KBM-7 (cell line): ENCODE results near the gene MBIP.

ENCODE experiments used
- DNase-seq: peaks from one replicate; pipeline ENCODE4 v3.0.0-alpha.2; 2015
- in situ Hi-C: fragments of 300-500 bp; cut with MboI; formaldehyde crosslinking; loops from 2 replicates; pipeline ENCODE4 v1.14.3; 2020; ENCODE audit warnings: low sequenced_read_pairs, low pct_unique_long_range_greater_than_20kb, mixed read lengths

MBIP gene

GRCh38 chr14:36315159-36315853 is 5.1 kb downstream of the MBIP start:
- in situ Hi-C loops, result no loop called here
- peak; percentile 14 for DNase-seq

GRCh38 chr14:36313898-36314297 is 6.5 kb downstream of the MBIP start:
- in situ Hi-C loops, result no loop called here
- peak; percentile 11 for DNase-seq

- in situ Hi-C loops, result no loop called here
- no peak for DNase-seq
Observed at GRCh38 chr14:36313206-36313605, 7.2 kb downstream of the MBIP start.

GRCh38 chr14:36306836-36307235 is 13.6 kb downstream of the MBIP start:
- in situ Hi-C loops, result no loop called here
- no peak for DNase-seq

- DNase-seq, result no peak
- in situ Hi-C loops, result no loop called here
Observed at GRCh38 chr14:36304895-36305294, 15.5 kb downstream of the MBIP start.

- no peak for DNase-seq
Observed at GRCh38 chr14:36303960-36304359, 16.5 kb downstream of the MBIP start.

GRCh38 chr14:36302823-36303222 is 17.6 kb downstream of the MBIP start:
- no peak for DNase-seq

More at GRCh38 chr14:36303960-36304359, 16.5 kb downstream of the MBIP start:
- in situ Hi-C loops, result no loop called here

GRCh38 chr14:36301159-36301558 is 19.3 kb downstream of the MBIP start:
- DNase-seq, result no peak
- in situ Hi-C loops, result no loop called here

More at GRCh38 chr14:36302823-36303222, 17.6 kb downstream of the MBIP start:
- in situ Hi-C loops, result no loop called here

- no peak for DNase-seq
- in situ Hi-C loops, result no loop called here
Observed at GRCh38 chr14:36300337-36300736, 20.1 kb downstream of the MBIP start.

GRCh38 chr14:36295642-36296627 is 24.5 kb downstream of the MBIP start:
- in situ Hi-C loops, result no loop called here
- DNase-seq, result no peak

- in situ Hi-C loops, result no loop called here
- DNase-seq, result no peak
Observed at GRCh38 chr14:36294543-36294942, 25.9 kb downstream of the MBIP start.

GRCh38 chr14:36293824-36294223 is 26.6 kb downstream of the MBIP start:
- in situ Hi-C loops, result no loop called here
- DNase-seq, result peak; percentile 81

GRCh38 chr14:36289954-36290353 is 30.5 kb downstream of the MBIP start:
- DNase-seq, result no peak
- in situ Hi-C loops, result no loop called here

- in situ Hi-C loops, result no loop called here
- DNase-seq, result no peak
Observed at GRCh38 chr14:36288496-36288895, 31.9 kb downstream of the MBIP start.

GRCh38 chr14:36284971-36285595 is 35.4 kb downstream of the MBIP start:
- no peak for DNase-seq
- in situ Hi-C loops, result no loop called here

- in situ Hi-C loops, result no loop called here
- DNase-seq, result no peak
Observed at GRCh38 chr14:36281309-36281708, 39.1 kb downstream of the MBIP start.

GRCh38 chr14:36279306-36280190 is 40.9 kb downstream of the MBIP start:
- in situ Hi-C loops, result no loop called here
- no peak for DNase-seq

GRCh38 chr14:36275741-36276140 is 44.7 kb downstream of the MBIP start:
- in situ Hi-C loops, result no loop called here
- DNase-seq, result no peak
